AG10803 (cell line): ENCODE results near the gene SLC30A4.

Source experiments
- DNase-seq: peaks from one replicate; pipeline ENCODE4 v3.0.0; 2010; ENCODE audit warnings: low read depth
- H3K4me3 ChIP-seq: 2 replicates; pipeline ENCODE4 v1.5.1; 2011; ENCODE audit warnings: mild to moderate bottlenecking, low read length, control low read depth
- TF ChIP-seq, protein P1 (sequence below): conservative IDR thresholded peaks from 2 replicates; pipeline ENCODE4 v1.5.1; 2011; ENCODE audit warnings: mild to moderate bottlenecking, low read length, control low read depth, inconsistent platforms

SLC30A4 gene

DNA sequence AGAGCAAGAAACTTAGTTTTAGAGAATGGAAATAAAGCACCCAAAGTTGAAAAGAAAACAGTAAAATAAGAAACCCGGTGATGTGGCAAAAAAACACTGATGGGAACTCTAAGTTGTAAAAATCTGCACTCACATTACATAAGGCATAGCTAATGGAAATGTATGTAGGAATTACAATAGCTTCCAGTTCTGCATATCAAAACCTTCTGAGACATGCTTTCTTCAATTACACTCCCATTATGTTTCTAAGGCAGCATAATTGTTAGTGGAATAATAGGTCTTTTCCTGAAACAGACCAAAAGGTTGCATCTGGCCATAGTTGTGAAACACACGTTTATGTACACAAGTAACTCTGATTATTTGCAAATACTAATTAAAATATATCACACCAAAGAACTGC is 41.4 kb downstream of the SLC30A4 start:
- TF ChIP-seq, protein P1, sequence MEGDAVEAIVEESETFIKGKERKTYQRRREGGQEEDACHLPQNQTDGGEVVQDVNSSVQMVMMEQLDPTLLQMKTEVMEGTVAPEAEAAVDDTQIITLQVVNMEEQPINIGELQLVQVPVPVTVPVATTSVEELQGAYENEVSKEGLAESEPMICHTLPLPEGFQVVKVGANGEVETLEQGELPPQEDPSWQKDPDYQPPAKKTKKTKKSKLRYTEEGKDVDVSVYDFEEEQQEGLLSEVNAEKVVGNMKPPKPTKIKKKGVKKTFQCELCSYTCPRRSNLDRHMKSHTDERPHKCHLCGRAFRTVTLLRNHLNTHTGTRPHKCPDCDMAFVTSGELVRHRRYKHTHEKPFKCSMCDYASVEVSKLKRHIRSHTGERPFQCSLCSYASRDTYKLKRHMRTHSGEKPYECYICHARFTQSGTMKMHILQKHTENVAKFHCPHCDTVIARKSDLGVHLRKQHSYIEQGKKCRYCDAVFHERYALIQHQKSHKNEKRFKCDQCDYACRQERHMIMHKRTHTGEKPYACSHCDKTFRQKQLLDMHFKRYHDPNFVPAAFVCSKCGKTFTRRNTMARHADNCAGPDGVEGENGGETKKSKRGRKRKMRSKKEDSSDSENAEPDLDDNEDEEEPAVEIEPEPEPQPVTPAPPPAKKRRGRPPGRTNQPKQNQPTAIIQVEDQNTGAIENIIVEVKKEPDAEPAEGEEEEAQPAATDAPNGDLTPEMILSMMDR = no peak
- H3K4me3 ChIP-seq = no peak overlapping the region
- DNase-seq = no peak

DNA sequence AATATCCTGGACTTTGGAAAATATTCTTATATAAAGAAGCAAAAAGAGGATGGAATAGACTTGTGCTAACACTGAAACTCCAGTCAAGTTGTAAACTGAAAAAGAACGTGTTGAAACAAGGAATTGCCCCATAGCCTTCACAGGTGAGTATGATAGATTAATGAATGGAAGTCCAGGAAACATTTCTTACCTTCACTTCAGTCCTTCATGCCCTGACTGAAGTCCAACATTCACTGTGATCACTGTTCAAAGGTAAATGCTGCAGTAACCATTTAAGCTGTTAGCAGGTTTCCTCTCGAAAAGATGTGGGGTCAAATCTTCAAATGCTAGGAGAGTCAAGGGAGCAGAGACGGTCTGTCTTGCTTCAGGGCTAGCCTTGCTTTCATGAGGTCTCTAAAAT is 46.1 kb downstream of the SLC30A4 start:
- H3K4me3 ChIP-seq = no peak overlapping the region
- TF ChIP-seq, protein P1 = no peak

DNA sequence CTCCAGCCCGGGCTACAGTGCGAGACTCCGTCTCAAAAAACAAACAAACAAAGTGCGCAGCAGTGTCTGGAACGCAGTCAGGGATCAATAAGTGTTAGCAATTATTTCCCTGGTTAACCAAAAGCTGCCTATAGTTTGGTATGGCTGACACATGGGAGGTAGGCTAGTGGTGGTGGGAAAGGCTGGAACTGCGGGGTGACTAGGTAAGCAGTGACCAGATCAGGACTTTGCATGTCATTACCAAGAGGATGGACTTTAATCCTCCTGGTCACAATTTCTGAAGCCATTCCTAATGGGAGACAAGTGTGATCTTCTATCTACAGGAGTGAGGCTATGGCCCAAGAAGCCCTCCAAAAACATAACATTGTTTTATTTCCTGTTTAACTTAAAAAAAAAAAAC is 47.8 kb downstream of the SLC30A4 start:
- DNase-seq = no peak
- H3K4me3 ChIP-seq = no peak overlapping the region
- TF ChIP-seq, protein P1 = no peak

More for the DNA sequence above, 46.1 kb downstream of the SLC30A4 start:
- no peak for DNase-seq

DNA sequence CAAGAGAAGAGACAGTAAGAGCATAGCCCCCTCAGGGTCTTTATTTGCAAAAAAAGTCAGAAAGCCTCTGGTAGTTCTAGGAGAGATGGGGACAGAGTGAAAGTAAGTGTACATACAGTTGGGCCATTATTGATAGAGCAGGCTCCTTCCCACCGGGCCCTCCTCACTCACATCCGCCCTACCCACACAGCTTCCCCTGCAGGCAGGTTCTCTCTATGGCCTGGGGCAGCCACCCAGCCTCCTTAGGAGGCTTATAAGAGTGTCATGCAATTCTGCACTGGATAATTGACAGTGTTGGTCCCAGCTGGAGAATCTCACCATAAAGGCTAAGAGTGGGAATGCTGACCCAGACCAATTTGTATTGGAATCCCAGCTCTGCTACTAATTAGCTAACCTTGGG is 49.5 kb downstream of the SLC30A4 start:
- TF ChIP-seq, protein P1 = no peak
- no peak overlapping the region for H3K4me3 ChIP-seq
- DNase-seq = no peak

DNA sequence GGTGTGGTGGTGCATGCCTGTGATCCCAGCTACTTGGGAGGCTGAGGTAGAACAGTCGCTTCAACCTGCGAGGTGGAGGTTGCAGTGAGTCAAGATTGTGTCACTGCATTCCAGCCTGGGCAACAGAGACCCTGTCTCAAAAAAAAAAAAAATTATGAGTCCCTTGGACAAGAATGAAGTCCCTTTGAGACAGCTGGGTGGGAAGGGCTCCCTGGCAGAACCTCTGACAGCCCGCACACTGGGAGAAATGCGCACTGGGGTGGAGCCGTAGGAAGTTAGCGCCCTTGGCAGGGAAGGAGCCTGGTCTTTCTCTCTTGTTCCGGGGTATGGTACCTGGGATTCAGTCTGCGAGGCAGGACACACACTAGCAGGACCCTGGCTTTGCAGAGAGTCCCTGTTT is 51.4 kb downstream of the SLC30A4 start:
- no peak overlapping the region for H3K4me3 ChIP-seq
- DNase-seq = no peak
- TF ChIP-seq, protein P1 = no peak

DNA sequence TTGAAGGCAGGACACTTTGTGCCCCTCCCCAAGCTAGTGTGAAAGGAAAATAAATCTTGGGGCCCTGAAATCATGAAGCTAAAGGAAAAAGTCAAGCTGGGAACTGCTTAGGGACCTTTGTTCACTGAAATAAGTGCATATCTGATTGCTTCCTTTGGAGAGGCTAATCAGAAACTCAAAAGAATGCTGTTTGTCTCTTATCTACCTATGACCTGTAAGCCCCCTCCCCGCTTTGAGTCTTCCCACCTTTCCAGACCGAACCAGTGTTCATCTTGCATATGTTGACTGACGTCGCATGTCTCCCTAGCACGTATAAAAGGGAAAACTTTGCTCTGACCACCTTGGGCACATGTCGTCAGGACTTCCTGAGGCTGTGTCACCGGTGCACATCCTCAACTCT is 53.1 kb downstream of the SLC30A4 start:
- no peak overlapping the region for H3K4me3 ChIP-seq
- DNase-seq = no peak
- TF ChIP-seq, protein P1 = no peak

DNA sequence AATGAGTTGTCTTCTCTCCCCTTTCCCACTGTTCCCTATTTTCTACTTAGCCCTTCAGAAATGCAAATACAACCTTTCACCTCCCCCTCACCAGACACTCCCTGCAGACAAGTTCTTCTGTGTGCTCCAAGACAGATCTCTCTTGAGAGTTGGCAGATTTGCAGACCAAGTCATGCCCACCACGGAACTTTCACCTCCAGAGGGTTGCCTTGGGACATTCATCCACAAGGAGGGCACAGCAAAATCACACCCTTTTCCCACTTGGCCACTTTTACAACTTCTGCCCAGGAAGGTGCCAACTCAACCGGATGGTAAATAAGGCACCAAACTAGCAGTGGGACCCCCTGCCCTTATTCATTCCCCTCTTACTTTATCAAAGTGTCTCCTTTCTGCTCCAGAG is 53.5 kb downstream of the SLC30A4 start:
- no peak overlapping the region for H3K4me3 ChIP-seq
- TF ChIP-seq, protein P1 = no peak
- no peak for DNase-seq
